Karpas-422 (cell line): Measurements from ENCODE around the gene STARD9. TPM values are rescaled to one million over a fixed set of nuclear protein-coding genes. Genes with fewer than 3 reads are reported as not detected.
"Not testable (repeated sequence)": the region's sequence is repeated elsewhere in the genome, so short reads cannot be mapped to it uniquely, and the experiment has no call there.

ENCODE experiments used
- DNase-seq: peaks from one replicate; pipeline ENCODE4 v3.0.0-alpha.2; 2015
- H2AFZ ChIP-seq: fragments of 200-600 bp; sonication (generic); 2 replicates; pipeline ENCODE4 v1.6.1; 2014; ENCODE audit warnings: antibody characterized with exemption, low read length, mixed read lengths
- H3K27ac ChIP-seq: fragments of 200-600 bp; sonication (generic); 2 replicates; pipeline ENCODE4 v1.5.1; 2014; ENCODE audit warnings: mild to moderate bottlenecking, low read length, moderate library complexity
- H3K27me3 ChIP-seq: fragments of 200-600 bp; sonication (generic); 2 replicates; pipeline ENCODE4 v1.6.1; 2014; ENCODE audit warnings: low read length, mixed read lengths
- H3K36me3 ChIP-seq: fragments of 200-600 bp; sonication (generic); 2 replicates; pipeline ENCODE4 v1.6.1; 2014; ENCODE audit warnings: low read length, mixed read lengths; ENCODE audit not compliant: insufficient read depth
- H3K4me1 ChIP-seq: fragments of 200-600 bp; sonication (generic); 2 replicates; pipeline ENCODE4 v1.6.1; 2014; ENCODE audit warnings: mild to moderate bottlenecking, low read length, mixed read lengths
- H3K4me2 ChIP-seq: fragments of 200-600 bp; sonication (generic); 2 replicates; pipeline ENCODE4 v1.6.1; 2014; ENCODE audit warnings: low read length, low read depth, mild to moderate bottlenecking; ENCODE audit not compliant: poor library complexity, severe bottlenecking
- H3K4me3 ChIP-seq: fragments of 200-600 bp; sonication (generic); 2 replicates; pipeline ENCODE4 v1.5.1; 2014; ENCODE audit warnings: mild to moderate bottlenecking, antibody characterized with exemption, low read length, mixed read lengths
- H3K79me2 ChIP-seq: fragments of 200-600 bp; sonication (generic); 2 replicates; pipeline ENCODE4 v1.6.1; 2014; ENCODE audit warnings: mild to moderate bottlenecking, low read length, mixed read lengths
- H3K9ac ChIP-seq: fragments of 200-600 bp; sonication (generic); 2 replicates; pipeline ENCODE4 v1.6.0; 2014; ENCODE audit warnings: low read length
- H3K9me2 ChIP-seq: fragments of 200-600 bp; sonication (generic), shearing (Covaris generic); replicated peaks from 2 replicates; pipeline ENCODE4 v1.6.0; 2014; ENCODE audit warnings: mild to moderate bottlenecking, low read length, moderate library complexity; ENCODE audit not compliant: insufficient read depth
- H3K9me3 ChIP-seq: fragments of 300-700, 200-600 bp; sonication (generic); 2 replicates; pipeline ENCODE4 v1.6.1; 2014; ENCODE audit warnings: low read length, mixed read lengths
- H4K20me1 ChIP-seq: fragments of 200-600 bp; sonication (generic); 2 replicates; pipeline ENCODE4 v1.6.1; 2014; ENCODE audit warnings: mild to moderate bottlenecking, antibody characterized with exemption, low read length, low read depth; ENCODE audit not compliant: insufficient read depth
- total RNA-seq: library from RNA; depleted of rRNA; stranded (reverse); fragments of >200 nt; shearing (Covaris generic); gene quantifications from 2 replicates; pipeline ENCODE4 v1.2.3, GENCODE V29; 2014; ENCODE audit warnings: low replicate concordance

Gene STARD9
- total RNA-seq, 1 experiment from 2014 or later = 0.37 TPM

- H3K4me3 ChIP-seq = peak overlapping the region; percentile 100
- no peaks in the 10 kb centered on the region for H4K20me1 ChIP-seq
- H3K9me2 ChIP-seq = no peaks in the 10 kb centered on the region
- H2AFZ ChIP-seq = no peak overlapping the region
- no peaks in the 10 kb centered on the region for H3K9me3 ChIP-seq
- H3K27me3 ChIP-seq = no peaks in the 10 kb centered on the region
- peaks cover 44% of the 10 kb centered on the region for H3K4me1 ChIP-seq
- peaks cover 24% of the 10 kb centered on the region; the same call in 1 of the 2 replicates for H3K36me3 ChIP-seq
- peaks cover 97% of the 10 kb centered on the region for H3K79me2 ChIP-seq
- peak overlapping the region; percentile 98 for H3K9ac ChIP-seq
- peak overlapping the region; percentile 77 for H3K27ac ChIP-seq
- H3K4me2 ChIP-seq = peak overlapping the region; percentile 96
- DNase-seq = peak; percentile 56
Observed at GRCh38 chr15:42549741-42550392, 25.5 kb upstream of the STARD9 start.

- H3K9me2 ChIP-seq = no peaks in the 10 kb centered on the region
- no peaks in the 10 kb centered on the region for H4K20me1 ChIP-seq
- peaks cover 20% of the 10 kb centered on the region; the same call in 1 of the 2 replicates for H3K36me3 ChIP-seq
- H3K27ac ChIP-seq = no peak overlapping the region
- H3K4me2 ChIP-seq = no peak overlapping the region
- H3K4me3 ChIP-seq = no peak overlapping the region
- no peak overlapping the region for H3K9ac ChIP-seq
- peaks cover 89% of the 10 kb centered on the region for H3K79me2 ChIP-seq
- H3K9me3 ChIP-seq = no peaks in the 10 kb centered on the region
- H2AFZ ChIP-seq = no peak overlapping the region
- no peak for DNase-seq
- no peaks in the 10 kb centered on the region for H3K27me3 ChIP-seq
- H3K4me1 ChIP-seq = peaks cover 19% of the 10 kb centered on the region
Observed at GRCh38 chr15:42553554-42553953, 21.9 kb upstream of the STARD9 start.

DNA sequence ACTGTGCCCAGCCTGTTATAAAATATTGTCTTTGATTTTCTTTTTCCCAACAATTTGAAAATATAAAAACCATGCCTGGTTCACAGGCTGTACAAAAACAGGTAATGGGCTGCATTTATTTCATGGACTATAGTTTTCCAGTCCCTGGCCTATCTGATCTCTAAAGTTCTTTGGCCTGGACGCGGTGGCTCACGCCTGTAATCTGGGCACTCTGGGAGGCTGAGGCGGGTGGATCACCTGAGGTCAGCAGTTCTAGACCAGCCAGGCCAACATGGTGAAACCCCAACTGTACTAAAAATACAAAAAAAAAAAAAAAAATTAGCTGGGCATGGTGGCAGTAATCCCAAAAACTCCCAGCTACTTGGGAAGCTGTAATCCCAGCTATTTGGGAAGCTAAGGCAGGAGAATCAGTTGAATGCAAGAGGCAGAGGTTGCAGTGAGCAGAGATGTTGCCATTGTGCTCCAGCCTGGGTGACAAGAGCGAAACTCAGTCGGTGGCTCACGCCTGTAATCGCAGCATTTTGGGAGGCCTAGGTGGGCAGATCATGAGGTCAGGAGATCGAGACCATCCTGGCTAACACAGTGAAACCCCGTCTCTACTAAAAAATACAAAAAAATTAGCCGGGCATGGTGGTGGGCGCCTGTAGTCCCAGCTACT, 18.7 kb upstream of the STARD9 start:
- H3K36me3 ChIP-seq = peaks cover 41% of the 10 kb centered on the region
- H3K27me3 ChIP-seq, H3K4me3 ChIP-seq, H3K9ac ChIP-seq, H3K4me1 ChIP-seq, H4K20me1 ChIP-seq, DNase-seq, H2AFZ ChIP-seq, H3K4me2 ChIP-seq, H3K9me3 ChIP-seq, H3K27ac ChIP-seq, H3K9me2 ChIP-seq: not testable (repeated sequence)
- peaks cover 69% of the 10 kb centered on the region for H3K79me2 ChIP-seq

- no peaks in the 10 kb centered on the region for H3K9me2 ChIP-seq
- H3K27me3 ChIP-seq = no peaks in the 10 kb centered on the region
- DNase-seq = no peak
- no peak overlapping the region for H3K4me2 ChIP-seq
- H4K20me1 ChIP-seq = no peaks in the 10 kb centered on the region; the same call in 1 of the 2 replicates
- H3K4me1 ChIP-seq = no peaks in the 10 kb centered on the region
- H2AFZ ChIP-seq = no peak overlapping the region
- H3K9ac ChIP-seq = no peak overlapping the region
- H3K4me3 ChIP-seq = no peak overlapping the region
- peaks cover 49% of the 10 kb centered on the region for H3K79me2 ChIP-seq
- H3K36me3 ChIP-seq = peaks cover 51% of the 10 kb centered on the region
- no peaks in the 10 kb centered on the region for H3K9me3 ChIP-seq
- no peak overlapping the region for H3K27ac ChIP-seq
Observed at GRCh38 chr15:42558739-42559138, 16.7 kb upstream of the STARD9 start.

GRCh38 chr15:42576040-42576594, 711 bp downstream of the STARD9 start:
- peak overlapping the region; percentile 92 for H3K4me2 ChIP-seq
- no peaks in the 10 kb centered on the region for H3K27me3 ChIP-seq
- no peaks in the 10 kb centered on the region for H3K9me3 ChIP-seq
- H2AFZ ChIP-seq = peak overlapping the region; percentile 68; the same call in 1 of the 2 replicates
- peak overlapping the region; percentile 73 for H3K4me3 ChIP-seq
- H3K4me1 ChIP-seq = peaks cover 35% of the 10 kb centered on the region
- peak overlapping the region; percentile 71 for H3K9ac ChIP-seq
- no peaks in the 10 kb centered on the region for H3K36me3 ChIP-seq
- no peaks in the 10 kb centered on the region for H3K79me2 ChIP-seq
- no peak overlapping the region for H3K27ac ChIP-seq
- H4K20me1 ChIP-seq = no peaks in the 10 kb centered on the region
- DNase-seq = no peak
- H3K9me2 ChIP-seq = no peaks in the 10 kb centered on the region

- H3K4me3 ChIP-seq = no peak overlapping the region
- H3K4me2 ChIP-seq = no peak overlapping the region
- H3K27ac ChIP-seq = no peak overlapping the region
- no peaks in the 10 kb centered on the region for H3K36me3 ChIP-seq
- H4K20me1 ChIP-seq = no peaks in the 10 kb centered on the region
- no peaks in the 10 kb centered on the region for H3K79me2 ChIP-seq
- H3K9me3 ChIP-seq = no peaks in the 10 kb centered on the region
- no peaks in the 10 kb centered on the region for H3K27me3 ChIP-seq
- H2AFZ ChIP-seq = no peak overlapping the region
- no peaks in the 10 kb centered on the region for H3K9me2 ChIP-seq
- no peak for DNase-seq
- H3K4me1 ChIP-seq = peaks cover 40% of the 10 kb centered on the region
- H3K9ac ChIP-seq = no peak overlapping the region
Observed at GRCh38 chr15:42576776-42577175, 1.4 kb downstream of the STARD9 start.

DNA sequence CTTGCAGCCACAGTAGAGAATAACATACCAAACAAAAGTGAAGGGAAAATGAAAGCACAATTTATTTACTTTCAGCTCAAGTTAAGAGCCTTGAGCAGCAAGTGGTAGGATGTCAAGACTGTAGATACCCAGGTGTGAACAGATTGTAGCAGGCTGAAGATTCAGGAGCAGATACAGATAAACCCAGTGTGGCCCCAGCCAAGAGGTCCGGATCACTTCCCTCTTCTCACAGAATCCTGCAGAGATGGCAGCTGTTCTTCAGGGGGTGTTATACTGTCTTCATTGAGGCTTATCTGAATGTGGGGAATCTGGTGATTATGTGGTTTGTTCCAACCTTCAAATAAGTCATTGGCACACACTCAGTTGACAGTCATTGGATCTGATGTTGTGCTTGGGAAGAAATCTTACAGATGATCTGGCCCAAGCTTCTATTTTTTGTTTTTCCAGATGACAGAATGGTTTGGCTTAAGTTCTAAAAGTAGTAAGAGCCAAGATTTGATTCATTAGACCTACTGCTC, 2.2 kb downstream of the STARD9 start:
- Histone ChIP-seq H3K27me3 (no peaks in the 10 kb centered on the region), H3K9ac (no peak overlapping the region), H3K4me1 (peaks cover 37% of the 10 kb centered on the region), H3K4me2 (no peak overlapping the region), H3K27ac (no peak overlapping the region), H3K79me2 (no peaks in the 10 kb centered on the region), H3K9me2 (no peaks in the 10 kb centered on the region), H4K20me1 (no peaks in the 10 kb centered on the region), H2AFZ (no peak overlapping the region), H3K4me3 (no peak overlapping the region), H3K9me3 (no peaks in the 10 kb centered on the region), H3K36me3 (no peaks in the 10 kb centered on the region)
- DNase-seq = no peak

DNA sequence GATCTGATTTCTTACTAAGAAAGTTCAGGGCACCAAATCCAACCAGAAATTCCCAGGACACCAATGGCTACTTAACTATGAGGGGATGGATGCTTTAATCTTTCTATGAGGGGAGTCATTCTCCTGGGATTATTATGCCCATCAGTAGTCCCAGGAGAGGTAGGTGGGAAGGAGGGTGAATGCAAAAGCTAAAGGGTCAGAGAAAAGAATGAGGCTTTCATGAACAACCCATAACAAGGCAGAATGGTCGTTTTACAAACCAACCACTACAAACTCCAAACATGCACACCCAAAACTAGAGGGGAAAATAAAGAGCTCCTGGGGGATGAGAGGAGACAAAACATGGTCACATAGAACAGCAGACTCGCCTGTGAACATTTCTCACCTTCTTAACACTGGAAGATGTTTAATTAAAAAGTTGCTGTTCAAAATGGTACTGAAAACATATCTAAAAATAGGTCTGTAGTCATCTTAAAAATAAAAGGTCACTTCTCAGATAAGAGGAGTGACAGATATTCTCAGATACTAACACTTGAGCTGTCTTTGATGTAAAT, 3.7 kb downstream of the STARD9 start:
- no peaks in the 10 kb centered on the region for H3K79me2 ChIP-seq
- no peaks in the 10 kb centered on the region for H3K9me3 ChIP-seq
- H4K20me1 ChIP-seq = no peaks in the 10 kb centered on the region
- H3K27me3 ChIP-seq = no peaks in the 10 kb centered on the region
- no peak overlapping the region for H3K4me3 ChIP-seq
- H3K4me2 ChIP-seq = no peak overlapping the region
- no peak for DNase-seq
- peaks cover 37% of the 10 kb centered on the region for H3K4me1 ChIP-seq
- H3K9ac ChIP-seq = no peak overlapping the region
- H3K36me3 ChIP-seq = no peaks in the 10 kb centered on the region
- H3K9me2 ChIP-seq = no peaks in the 10 kb centered on the region
- no peak overlapping the region for H2AFZ ChIP-seq
- H3K27ac ChIP-seq = no peak overlapping the region
